Trophoblast cell (in vitro differentiated cells and primary cell): ENCODE measurements around the gene KCNAB1.

ENCODE experiments used
- DNase-seq, 2 donors: peaks; one replicate each; pipeline ENCODE4 v3.0.0-alpha.2; 2016
- H2AFZ ChIP-seq: 2 replicates; pipeline ENCODE4 v1.6.1; 2013; ENCODE audit warnings: low read length, moderate library complexity, mild to moderate bottlenecking; ENCODE audit not compliant: insufficient read depth, poor library complexity
- H2AK5ac ChIP-seq: 2 replicates; pipeline ENCODE4 v1.6.1; 2013; ENCODE audit warnings: mild to moderate bottlenecking, low read length
- H2BK120ac ChIP-seq: 2 replicates; pipeline ENCODE4 v1.6.1; 2013; ENCODE audit warnings: low read length, mild to moderate bottlenecking, moderate library complexity; ENCODE audit not compliant: insufficient read depth, poor library complexity
- H2BK12ac ChIP-seq: 2 replicates; pipeline ENCODE4 v1.6.1; 2013; ENCODE audit warnings: mild to moderate bottlenecking, low read length, moderate library complexity
- H2BK5ac ChIP-seq: 2 replicates; pipeline ENCODE4 v1.6.1; 2013; ENCODE audit warnings: low read length, low read depth, moderate library complexity, mild to moderate bottlenecking; ENCODE audit not compliant: poor library complexity
- H3K14ac ChIP-seq: 2 replicates; pipeline ENCODE4 v1.6.1; 2013; ENCODE audit warnings: mild to moderate bottlenecking, low read length
- H3K18ac ChIP-seq: 2 replicates; pipeline ENCODE4 v1.6.1; 2013; ENCODE audit warnings: mild to moderate bottlenecking, low read length
- H3K23ac ChIP-seq: 2 replicates; pipeline ENCODE4 v1.6.1; 2013; ENCODE audit warnings: low read length
- H3K27ac ChIP-seq: 2 replicates; pipeline ENCODE4 v1.5.1; 2013; ENCODE audit warnings: low read depth, mild to moderate bottlenecking, inconsistent platforms, low read length, moderate library complexity
- H3K27me3 ChIP-seq: 2 replicates; pipeline ENCODE4 v1.6.1; 2013; ENCODE audit warnings: inconsistent platforms, mild to moderate bottlenecking, low read length, moderate library complexity; ENCODE audit not compliant: insufficient read depth
- H3K36me3 ChIP-seq, 2 experiments: 1 replicate in 1 of 2; 2 replicates in 1 of 2; pipeline ENCODE4 v1.6.1; 2013; ENCODE audit warnings: low read length in 2 of 2, mild to moderate bottlenecking in 2 of 2, moderate library complexity in 1 of 2; ENCODE audit not compliant: insufficient read depth in 2 of 2, control insufficient read depth in 1 of 2
- H3K4ac ChIP-seq: 2 replicates; pipeline ENCODE4 v1.6.1; 2013; ENCODE audit warnings: low read depth, mild to moderate bottlenecking, low read length, moderate library complexity
- H3K4me1 ChIP-seq, 2 experiments: 1 replicate in 1 of 2; 2 replicates in 1 of 2; pipeline ENCODE4 v1.6.1; 2013; ENCODE audit warnings: low read length in 2 of 2, mild to moderate bottlenecking in 2 of 2, moderate library complexity in 1 of 2; ENCODE audit not compliant: insufficient read depth in 2 of 2, control insufficient read depth in 1 of 2
- H3K4me2 ChIP-seq: 2 replicates; pipeline ENCODE4 v1.6.1; 2013; ENCODE audit warnings: inconsistent platforms, mild to moderate bottlenecking, low read length, moderate library complexity
- H3K4me3 ChIP-seq: 2 replicates; pipeline ENCODE4 v1.5.1; 2013; ENCODE audit warnings: mild to moderate bottlenecking, low read depth, low read length, inconsistent platforms
- H3K79me1 ChIP-seq: one replicate; pipeline ENCODE4 v1.6.1; 2013; ENCODE audit warnings: low read length
- H3K79me2 ChIP-seq: 2 replicates; pipeline ENCODE4 v1.6.1; 2013; ENCODE audit warnings: low read length, mild to moderate bottlenecking; ENCODE audit not compliant: control insufficient read depth, insufficient read depth, poor library complexity
- H3K9ac ChIP-seq: 2 replicates; pipeline ENCODE4 v1.6.1; 2013; ENCODE audit warnings: mild to moderate bottlenecking, low read length
- H3K9me3 ChIP-seq: 2 replicates; pipeline ENCODE4 v1.6.1; 2013; ENCODE audit warnings: low read depth, mild to moderate bottlenecking, control low read depth, inconsistent platforms, low read length; ENCODE audit not compliant: insufficient read depth
- H4K12ac ChIP-seq: 2 replicates; pipeline ENCODE4 v1.6.1; 2013; ENCODE audit warnings: low read depth, mild to moderate bottlenecking, low read length, moderate library complexity
- H4K8ac ChIP-seq: 2 replicates; pipeline ENCODE4 v1.6.1; 2013; ENCODE audit warnings: low read depth, mild to moderate bottlenecking, low read length, moderate library complexity
- H4K91ac ChIP-seq: one replicate; pipeline ENCODE4 v1.6.1; 2013; ENCODE audit warnings: low read depth, mild to moderate bottlenecking, low read length, moderate library complexity
- WGBS: extraction: QIAGEN DNeasy Blood & Tissue Kit; methylation state at CpG from one replicate; pipeline ENCODE4 v1.1.7; 2013; ENCODE audit warnings: missing lambda C conversion rate; ENCODE audit not compliant: insufficient read length, insufficient coverage; ENCODE audit errors: extremely low coverage; 5-methylcytosine and 5-hydroxymethylcytosine counted together

Gene KCNAB1

DNA sequence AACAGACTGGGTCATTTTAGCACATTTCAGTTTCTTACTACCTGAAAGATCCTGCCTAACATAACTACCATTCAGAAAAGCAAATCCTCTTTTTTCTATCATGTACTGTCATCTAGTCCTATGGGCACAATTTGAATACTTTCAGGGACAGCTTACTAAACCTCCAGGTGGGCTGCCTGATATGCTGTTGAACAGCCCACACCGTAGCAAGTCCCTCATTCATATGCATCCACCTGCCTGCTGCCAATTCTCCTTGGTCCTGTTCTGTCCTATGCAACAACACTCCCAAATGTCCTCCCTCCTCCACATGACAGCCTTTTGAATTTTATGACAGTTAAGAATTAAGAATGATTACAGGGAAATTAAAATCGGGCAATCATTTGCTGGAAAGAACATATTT lies 137.9 kb downstream of the KCNAB1 start:
- Histone ChIP-seq H3K4me2 (no peak overlapping the region), H4K12ac (no peak overlapping the region), H3K27ac (no peak overlapping the region), H3K36me3 (no peaks in the 10 kb centered on the region), H3K27me3 (no peaks in the 10 kb centered on the region), H3K4me3 (no peak overlapping the region), H3K79me2 (no peaks in the 10 kb centered on the region), H2BK120ac (no peak overlapping the region), H3K9me3 (no peaks in the 10 kb centered on the region), H2AK5ac (no peak overlapping the region), H3K79me1 (no peaks in the 10 kb centered on the region), H3K14ac (no peak overlapping the region), H3K4me1 (peaks cover under 1 to 10% of the 10 kb centered on the region in 2 experiments), H2BK12ac (no peak overlapping the region), H3K9ac (no peak overlapping the region), H2BK5ac (no peak overlapping the region), H4K91ac (no peak overlapping the region), H3K4ac (no peak overlapping the region), H2AFZ (no peak overlapping the region), H3K18ac (no peak overlapping the region), H3K23ac (no peak overlapping the region), H4K8ac (no peak overlapping the region)
- WGBS, result no CpG with 5 or more reads among the region's 2 CpGs
- DNase-seq, result no peak

DNA sequence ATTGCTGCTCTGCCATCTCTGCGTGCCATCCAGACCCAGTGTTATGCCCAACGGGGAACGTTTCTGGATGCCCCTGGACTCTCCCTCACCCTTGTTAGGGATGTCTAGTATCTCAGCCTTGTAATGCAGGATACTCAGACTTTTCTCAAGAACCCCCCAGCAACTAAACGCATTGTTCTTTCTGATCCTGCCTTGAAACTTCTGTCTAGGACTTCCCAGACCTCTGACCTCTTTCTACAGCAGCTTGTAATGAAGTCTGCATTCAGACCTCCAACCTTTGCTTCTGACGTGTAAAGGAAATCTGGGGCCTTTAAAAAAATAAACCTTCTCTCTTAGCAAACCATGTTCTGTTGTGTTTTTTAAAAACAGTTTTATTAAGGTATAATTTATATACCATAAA lies 139.5 kb downstream of the KCNAB1 start:
- no peak overlapping the region for H3K18ac ChIP-seq
- H4K91ac ChIP-seq, result no peak overlapping the region
- H3K14ac ChIP-seq, result no peak overlapping the region
- no peak overlapping the region for H3K23ac ChIP-seq
- H3K27ac ChIP-seq, result no peak overlapping the region
- no peaks in the 10 kb centered on the region for H3K36me3 ChIP-seq
- no peak overlapping the region for H4K12ac ChIP-seq
- H3K4me3 ChIP-seq, result no peak overlapping the region
- no CpG with 5 or more reads among the region's 5 CpGs for WGBS
- H2AK5ac ChIP-seq, result no peak overlapping the region
- no peak overlapping the region for H3K4me2 ChIP-seq
- no peaks in the 10 kb centered on the region for H3K79me2 ChIP-seq
- no peaks in the 10 kb centered on the region for H3K27me3 ChIP-seq
- H3K4ac ChIP-seq, result no peak overlapping the region
- no peak overlapping the region for H2AFZ ChIP-seq
- H2BK5ac ChIP-seq, result no peak overlapping the region
- no peak overlapping the region for H4K8ac ChIP-seq
- H3K9ac ChIP-seq, result no peak overlapping the region
- no peak overlapping the region for H2BK120ac ChIP-seq
- H3K79me1 ChIP-seq, result no peaks in the 10 kb centered on the region
- no peak for DNase-seq
- H2BK12ac ChIP-seq, result no peak overlapping the region
- H3K4me1 ChIP-seq, result peaks cover 0 to 6% of the 10 kb centered on the region in 2 experiments
- no peaks in the 10 kb centered on the region for H3K9me3 ChIP-seq

DNA sequence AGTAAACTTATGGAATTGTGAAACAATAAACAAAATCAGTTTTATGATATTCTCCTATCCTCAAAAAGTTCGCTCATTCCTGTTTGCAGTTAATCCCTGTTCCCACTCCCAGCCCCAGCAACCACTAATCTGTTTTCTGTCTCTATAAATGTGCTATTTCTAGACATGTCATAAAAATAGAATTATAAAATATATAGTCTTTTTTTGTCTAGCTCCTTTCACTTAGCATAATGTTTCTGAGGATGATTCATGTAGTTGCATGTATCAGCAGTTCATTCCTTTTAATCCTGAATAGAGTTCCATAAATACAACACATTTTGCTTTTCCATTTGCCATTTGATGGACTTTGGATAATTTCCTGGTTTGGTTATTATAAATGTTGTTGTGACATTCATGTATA lies 140.0 kb downstream of the KCNAB1 start:
- H3K36me3 ChIP-seq, result no peaks in the 10 kb centered on the region
- H2AFZ ChIP-seq, result no peak overlapping the region
- H2AK5ac ChIP-seq, result no peak overlapping the region
- H2BK5ac ChIP-seq, result no peak overlapping the region
- no peaks in the 10 kb centered on the region for H3K27me3 ChIP-seq
- H3K18ac ChIP-seq, result no peak overlapping the region
- H3K27ac ChIP-seq, result no peak overlapping the region
- WGBS, result no CpG with 5 or more reads among the region's 1 CpG
- no peak for DNase-seq
- peaks cover 0 to 6% of the 10 kb centered on the region in 2 experiments for H3K4me1 ChIP-seq
- no peak overlapping the region for H3K4me3 ChIP-seq
- H3K23ac ChIP-seq, result no peak overlapping the region
- H3K79me2 ChIP-seq, result no peaks in the 10 kb centered on the region
- no peak overlapping the region for H4K12ac ChIP-seq
- no peak overlapping the region for H3K4me2 ChIP-seq
- no peak overlapping the region for H2BK12ac ChIP-seq
- H4K91ac ChIP-seq, result no peak overlapping the region
- no peak overlapping the region for H2BK120ac ChIP-seq
- no peak overlapping the region for H3K9ac ChIP-seq
- no peak overlapping the region for H3K14ac ChIP-seq
- H4K8ac ChIP-seq, result no peak overlapping the region
- H3K79me1 ChIP-seq, result no peaks in the 10 kb centered on the region
- H3K9me3 ChIP-seq, result no peaks in the 10 kb centered on the region
- no peak overlapping the region for H3K4ac ChIP-seq

DNA sequence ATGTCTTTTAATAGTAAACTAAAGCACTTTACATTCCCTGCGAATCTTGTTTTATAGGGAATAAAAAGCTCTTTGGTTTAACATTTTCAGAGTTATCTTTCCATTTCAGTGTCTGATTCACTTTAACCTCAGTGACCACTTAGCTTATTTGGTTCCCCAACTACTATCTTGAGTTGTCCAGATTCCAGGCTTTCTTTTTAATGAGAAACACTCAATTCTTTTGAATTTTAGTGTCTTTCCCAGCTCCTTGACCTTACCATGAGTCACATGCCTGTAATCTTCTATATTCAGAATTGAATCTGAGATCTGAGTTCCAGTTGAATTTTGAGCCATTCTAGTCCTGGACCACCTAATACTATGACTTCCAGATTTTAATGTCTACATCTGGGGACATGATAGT lies 144.4 kb downstream of the KCNAB1 start:
- H3K9ac ChIP-seq, result no peak overlapping the region
- no peaks in the 10 kb centered on the region for H3K36me3 ChIP-seq
- H4K8ac ChIP-seq, result no peak overlapping the region
- H4K12ac ChIP-seq, result no peak overlapping the region
- H3K27ac ChIP-seq, result no peak overlapping the region
- H3K79me1 ChIP-seq, result no peaks in the 10 kb centered on the region
- DNase-seq, result no peak
- H3K4me1 ChIP-seq, result peaks cover 0 to 1% of the 10 kb centered on the region in 2 experiments
- no peak overlapping the region for H3K18ac ChIP-seq
- no peaks in the 10 kb centered on the region for H3K79me2 ChIP-seq
- no peak overlapping the region for H2BK120ac ChIP-seq
- H3K4me3 ChIP-seq, result no peak overlapping the region
- H2BK5ac ChIP-seq, result no peak overlapping the region
- no peak overlapping the region for H2AFZ ChIP-seq
- no peak overlapping the region for H4K91ac ChIP-seq
- H3K4ac ChIP-seq, result no peak overlapping the region
- no peaks in the 10 kb centered on the region for H3K27me3 ChIP-seq
- no peak overlapping the region for H2AK5ac ChIP-seq
- H3K14ac ChIP-seq, result no peak overlapping the region
- WGBS, result no CpG with 5 or more reads among the region's 1 CpG
- no peak overlapping the region for H3K4me2 ChIP-seq
- no peaks in the 10 kb centered on the region for H3K9me3 ChIP-seq
- no peak overlapping the region for H2BK12ac ChIP-seq
- H3K23ac ChIP-seq, result no peak overlapping the region
